ENCODE results near the gene LRRC28.

DNA sequence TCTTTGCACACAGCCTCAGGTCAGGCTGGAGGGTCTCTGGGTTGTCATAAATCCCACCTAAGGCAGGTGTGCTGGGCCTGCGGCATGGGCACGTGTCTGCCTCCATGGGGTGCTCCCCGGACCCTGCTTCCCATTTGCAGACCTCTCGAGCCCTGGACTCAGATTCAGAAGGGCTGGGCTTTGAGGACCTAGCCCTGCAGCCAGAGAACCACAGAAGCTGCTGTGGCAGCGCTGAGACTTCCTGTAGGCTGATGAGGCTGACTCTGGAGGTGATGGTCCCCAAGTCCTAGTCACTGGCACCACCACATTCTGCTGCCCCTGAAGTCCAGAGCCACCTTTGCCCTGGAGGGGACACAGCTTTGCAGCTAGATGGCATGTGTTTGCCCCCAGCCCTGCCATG, 156.4 kb downstream of the LRRC28 start:
- TF ChIP-seq ZNF274 (IDR thresholded peaks at IDR 0.05; ENCODE audit: low read depth, low read length) = no peak
- TF ChIP-seq SUZ12 (IDR thresholded peaks at IDR 0.05; ENCODE audit: extremely low read depth, insufficient read depth, insufficient read length) = no peak
- TF ChIP-seq YY1 (IDR thresholded peaks at IDR 0.05; ENCODE audit: insufficient read depth, insufficient read length) = no peak

All from NT2/D1 (cell line).